ENCODE results near the gene OPN4.

OPN4 gene

GRCh38 chr10:86681047-86681446, 26.7 kb downstream of the OPN4 start:
- DNase-seq, result no peak

- no peak for DNase-seq
These were observed 27.5 kb downstream of the OPN4 start for GRCh38 chr10:86681722-86682386.

- no peak for DNase-seq
These were observed 28.3 kb downstream of the OPN4 start for GRCh38 chr10:86682675-86683074.

- no peak for DNase-seq
These were observed 30.2 kb downstream of the OPN4 start for GRCh38 chr10:86684331-86685097.

GRCh38 chr10:86685416-86685815, 31.1 kb downstream of the OPN4 start:
- DNase-seq, result no peak

GRCh38 chr10:86685893-86686632, 31.7 kb downstream of the OPN4 start:
- DNase-seq, result no peak

- no peak for DNase-seq
These were observed 32.6 kb downstream of the OPN4 start for GRCh38 chr10:86686972-86687371.

- peak; percentile 16 for DNase-seq
These were observed 33.4 kb downstream of the OPN4 start for GRCh38 chr10:86687750-86688149.

GRCh38 chr10:86688398-86688921, 34.1 kb downstream of the OPN4 start:
- DNase-seq, result peak; percentile 65

GRCh38 chr10:86689146-86689545, 34.8 kb downstream of the OPN4 start:
- no peak for DNase-seq

- no peak for DNase-seq
These were observed 35.9 kb downstream of the OPN4 start for GRCh38 chr10:86690231-86690630.

GRCh38 chr10:86690657-86691084, 36.3 kb downstream of the OPN4 start:
- no peak for DNase-seq

- DNase-seq, result no peak
These were observed 37.1 kb downstream of the OPN4 start for GRCh38 chr10:86691333-86692022.

- no peak for DNase-seq
These were observed 37.7 kb downstream of the OPN4 start for GRCh38 chr10:86692023-86692514.

GRCh38 chr10:86692664-86693063, 38.3 kb downstream of the OPN4 start:
- no peak for DNase-seq

- DNase-seq, result no peak
These were observed 38.9 kb downstream of the OPN4 start for GRCh38 chr10:86693275-86693674.

GRCh38 chr10:86693721-86694369, 39.5 kb downstream of the OPN4 start:
- peak; percentile 58 for DNase-seq

- no peak for DNase-seq
These were observed 44.0 kb downstream of the OPN4 start for GRCh38 chr10:86698207-86698940.

- DNase-seq, result no peak
These were observed 44.8 kb downstream of the OPN4 start for GRCh38 chr10:86699125-86699524.

- DNase-seq, result no peak
These were observed 45.2 kb downstream of the OPN4 start for GRCh38 chr10:86699541-86699940.

All from HCEC 1CT (cell line).